HG03095 (cell line): ENCODE measurements around the gene MSMP.
A peak's percentile ranks its signal among the peaks of the same experiment; 100 is the strongest.

Experiments used
- ATAC-seq: cut with Tn5 transposase; IDR thresholded peaks from one replicate; pipeline ENCODE4 v1.9.1; 2021; ENCODE audit warnings: moderate library complexity; ENCODE audit not compliant: unreplicated experiment

The MSMP gene

GRCh38 chr9:35754264-35754663, at the start of gene MSMP:
Gene MSMP (minus strand): TSS chr9:35754276. CDS start chr9:35754129, 147 bp downstream.
- ATAC-seq: no peak

GRCh38 chr9:35801328-35802128, 47.5 kb upstream of the MSMP start:
- no peak for ATAC-seq

- no peak for ATAC-seq
Measured at GRCh38 chr9:35800530-35800929, 46.5 kb upstream of the MSMP start.

GRCh38 chr9:35798658-35799374, 44.7 kb upstream of the MSMP start:
- ATAC-seq: no peak

- ATAC-seq: no peak
Measured at GRCh38 chr9:35797311-35798109, 43.4 kb upstream of the MSMP start.

- ATAC-seq: no peak
Measured at GRCh38 chr9:35795695-35796094, 41.6 kb upstream of the MSMP start.

- ATAC-seq: no peak
Measured at GRCh38 chr9:35793461-35793860, 39.4 kb upstream of the MSMP start.

- ATAC-seq: no peak
Measured at GRCh38 chr9:35792826-35793225, 38.8 kb upstream of the MSMP start.

- no peak for ATAC-seq
Measured at GRCh38 chr9:35792024-35792813, 38.1 kb upstream of the MSMP start.

- no peak for ATAC-seq
Measured at GRCh38 chr9:35791297-35791921, 37.3 kb upstream of the MSMP start, which contains the start of gene NPR2. Gene NPR2 (plus strand): TSS chr9:35791591. CDS start chr9:35792409, 818 bp downstream.

- peak; percentile 64 for ATAC-seq
Measured at GRCh38 chr9:35790385-35791296, 36.6 kb upstream of the MSMP start.

- no peak for ATAC-seq
Measured at GRCh38 chr9:35790025-35790384, 35.9 kb upstream of the MSMP start.

GRCh38 chr9:35789541-35789940, 35.5 kb upstream of the MSMP start:
- no peak for ATAC-seq

- no peak for ATAC-seq
Measured at GRCh38 chr9:35783418-35783817, 29.3 kb upstream of the MSMP start.

- no peak for ATAC-seq
Measured at GRCh38 chr9:35781066-35781465, 27.0 kb upstream of the MSMP start.

GRCh38 chr9:35778496-35778895, 24.4 kb upstream of the MSMP start:
- no peak for ATAC-seq

GRCh38 chr9:35776018-35776417, 21.9 kb upstream of the MSMP start:
- ATAC-seq: no peak

GRCh38 chr9:35774907-35775635, 21.0 kb upstream of the MSMP start:
- no peak for ATAC-seq

GRCh38 chr9:35771943-35772342, 17.9 kb upstream of the MSMP start:
- no peak for ATAC-seq
